Measurements from ENCODE around the gene POLD2.

POLD2 gene

GRCh38 chr7:44094365-44094764 lies 29.0 kb downstream of the POLD2 start:
- Mint-ChIP-seq H3K27me3 (ENCODE audit: low read depth, poor library complexity) (peaks cover 16% of the 10 kb centered on the region), H3K27ac (no peak overlapping the region), H3K4me1 (peaks cover 25% of the 10 kb centered on the region), H3K4me3 (no peak overlapping the region), H3K36me3 (ENCODE audit: low read depth) (no peaks in the 10 kb centered on the region), H3K9me3 (peaks cover 3% of the 10 kb centered on the region)
- DNase-seq: no peak
- TF ChIP-seq CTCF (IDR thresholded peaks at IDR 0.05): no peak

GRCh38 chr7:44093102-44093641 lies 30.2 kb downstream of the POLD2 start:
- Mint-ChIP-seq H3K9me3 (peaks cover 3% of the 10 kb centered on the region), H3K4me3 (no peak overlapping the region), H3K27ac (peak overlapping the region; percentile 45), H3K4me1 (peaks cover 33% of the 10 kb centered on the region), H3K27me3 (ENCODE audit: low read depth, poor library complexity) (peaks cover 16% of the 10 kb centered on the region), H3K36me3 (ENCODE audit: low read depth) (no peaks in the 10 kb centered on the region)
- no peak for TF ChIP-seq CTCF (IDR thresholded peaks at IDR 0.05)
- no peak for DNase-seq

- Mint-ChIP-seq H3K4me3 (no peak overlapping the region), H3K9me3 (peaks cover 3% of the 10 kb centered on the region), H3K4me1 (peaks cover 54% of the 10 kb centered on the region), H3K27ac (no peak overlapping the region), H3K36me3 (ENCODE audit: low read depth) (no peaks in the 10 kb centered on the region), H3K27me3 (ENCODE audit: low read depth, poor library complexity) (peaks cover 23% of the 10 kb centered on the region)
- DNase-seq: no peak
- no peak for TF ChIP-seq CTCF (IDR thresholded peaks at IDR 0.05)
Measured at GRCh38 chr7:44087911-44088838, 35.2 kb downstream of the POLD2 start.

GRCh38 chr7:44086627-44087026 lies 36.7 kb downstream of the POLD2 start:
- DNase-seq: no peak

GRCh38 chr7:44085546-44085945 lies 37.8 kb downstream of the POLD2 start:
- TF ChIP-seq CTCF (IDR thresholded peaks at IDR 0.05): no peak
- no peaks in the 10 kb centered on the region for H3K9me3 Mint-ChIP-seq
- H3K4me1 Mint-ChIP-seq: peaks cover 63% of the 10 kb centered on the region
- peaks cover 7% of the 10 kb centered on the region for H3K36me3 Mint-ChIP-seq (ENCODE audit: low read depth)
- H3K4me3 Mint-ChIP-seq: no peak overlapping the region
- DNase-seq: no peak
- H3K27ac Mint-ChIP-seq: no peak overlapping the region
- peaks cover 10% of the 10 kb centered on the region for H3K27me3 Mint-ChIP-seq (ENCODE audit: low read depth, poor library complexity)

More at GRCh38 chr7:44086627-44087026, 36.7 kb downstream of the POLD2 start:
- Mint-ChIP-seq H3K9me3 (no peaks in the 10 kb centered on the region), H3K36me3 (ENCODE audit: low read depth) (no peaks in the 10 kb centered on the region), H3K27me3 (ENCODE audit: low read depth, poor library complexity) (peaks cover 15% of the 10 kb centered on the region), H3K4me1 (peaks cover 52% of the 10 kb centered on the region), H3K4me3 (no peak overlapping the region), H3K27ac (no peak overlapping the region)
- no peak for TF ChIP-seq CTCF (IDR thresholded peaks at IDR 0.05)

All from nephron progenitor cell (in vitro differentiated cells).